Testis (tissue), 3 donors: ENCODE data around the gene BAZ1A. TPM values are rescaled to one million over a fixed set of nuclear protein-coding genes. Genes with fewer than 3 reads are reported as not detected.

Experiments used
- DNase-seq: peaks from one replicate; pipeline ENCODE4 v3.0.0-alpha.2; 2019
- H3K27ac ChIP-seq, 2 donors: fragments of 200-600 bp; sonication (generic); one replicate each; pipeline ENCODE4 v1.5.1; 2019
- H3K27me3 ChIP-seq: fragments of 200-600 bp; sonication (generic); one replicate; pipeline ENCODE4 v1.5.1; 2019
- H3K36me3 ChIP-seq: fragments of 200-600 bp; sonication (generic); one replicate; pipeline ENCODE4 v1.5.1; 2017; ENCODE audit warnings: low read depth; ENCODE audit errors: missing control alignments
- H3K4me1 ChIP-seq: fragments of 200-600 bp; sonication (generic); one replicate; pipeline ENCODE4 v1.5.1; 2019
- H3K4me3 ChIP-seq, 2 donors: fragments of 200-600 bp; sonication (generic); one replicate each; pipeline ENCODE4 v1.5.1; 2017 to 2019
- H3K9me3 ChIP-seq: fragments of 200-600 bp; sonication (generic); one replicate; pipeline ENCODE4 v1.5.1; 2017
- POLR2A ChIP-seq: fragments of 450-650 bp; IDR thresholded peaks from one replicate; pipeline ENCODE4 v1.6.1; 2017; ENCODE audit warnings: antibody characterized with exemption, mild to moderate bottlenecking, moderate library complexity
- WGBS, 2 donors: methylation state at CpG; one replicate each; pipeline ENCODE4 v1.1.5; 2018; 5-methylcytosine and 5-hydroxymethylcytosine counted together
- intact Hi-C: fragments of 100-400 bp; cut with DNase I; formaldehyde crosslinking; loops from one replicate; pipeline ENCODE4 v1.15.1; 2023; ENCODE audit warnings: low total_unique reads
- polyA plus RNA-seq: library from polyadenylated mRNA; stranded (reverse); fragments of 350-450 nt; fragmentation: Illumina TruSeq; extraction: RNeasy Lipid Tissue Mini Kit (QIAGEN cat#74804); gene quantifications from one replicate; pipeline ENCODE4 v1.2.3, GENCODE V29; 2014; ENCODE audit warnings: low read depth, low replicate concordance; ENCODE audit not compliant: insufficient read depth
- total RNA-seq, 2 donors: library from RNA; depleted of rRNA; stranded (reverse); fragments of >200 nt; gene quantifications; one replicate each; pipeline ENCODE4 v1.2.3, GENCODE V29; 2016
- TF ChIP-seq, protein P1 (sequence below), 3 experiments: fragments of 450-650 bp in 2 of 3; fragments of 200-600 bp in 1 of 3; sonication (generic) in 1 of 3; IDR thresholded peaks; one replicate each; pipeline ENCODE4 v1.5.1; 2016 to 2019; ENCODE audit warnings: antibody characterized with exemption in 3 of 3, mild to moderate bottlenecking in 2 of 3, moderate library complexity in 1 of 3

BAZ1A gene
- total and polyA plus RNA-seq, 3 donors from 2014 or later, result 33.9 to 78.2 (median 63.1) TPM

DNA sequence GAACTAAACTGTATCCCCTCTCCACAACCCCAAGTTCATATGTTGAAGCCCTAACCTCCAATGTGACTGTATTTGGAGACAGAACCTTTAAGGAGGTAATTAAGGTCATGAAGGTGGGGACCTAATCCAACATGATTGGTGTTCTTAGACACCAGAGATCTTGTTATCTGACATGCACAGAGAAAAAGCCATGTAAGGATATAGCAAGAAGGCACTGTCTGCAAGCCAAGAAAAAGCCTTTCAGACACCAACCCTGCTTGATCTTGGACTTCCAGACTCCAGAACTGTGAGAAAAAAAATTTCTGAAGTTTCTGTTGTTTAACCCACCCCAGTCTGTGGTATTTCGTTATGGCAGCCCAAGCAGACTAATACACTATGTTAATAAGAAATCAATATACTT, 98.5 kb downstream of the BAZ1A start:
- Histone ChIP-seq H3K4me3 (no peak overlapping the region), H3K27me3 (no peaks in the 10 kb centered on the region), H3K27ac (no peak overlapping the region), H3K4me1 (no peaks in the 10 kb centered on the region), H3K9me3 (no peaks in the 10 kb centered on the region), H3K36me3 (no peaks in the 10 kb centered on the region)
- DNase-seq, result no peak
- intact Hi-C loops, result no loop called here
- TF ChIP-seq POLR2A, result no peak
- TF ChIP-seq, protein P1, sequence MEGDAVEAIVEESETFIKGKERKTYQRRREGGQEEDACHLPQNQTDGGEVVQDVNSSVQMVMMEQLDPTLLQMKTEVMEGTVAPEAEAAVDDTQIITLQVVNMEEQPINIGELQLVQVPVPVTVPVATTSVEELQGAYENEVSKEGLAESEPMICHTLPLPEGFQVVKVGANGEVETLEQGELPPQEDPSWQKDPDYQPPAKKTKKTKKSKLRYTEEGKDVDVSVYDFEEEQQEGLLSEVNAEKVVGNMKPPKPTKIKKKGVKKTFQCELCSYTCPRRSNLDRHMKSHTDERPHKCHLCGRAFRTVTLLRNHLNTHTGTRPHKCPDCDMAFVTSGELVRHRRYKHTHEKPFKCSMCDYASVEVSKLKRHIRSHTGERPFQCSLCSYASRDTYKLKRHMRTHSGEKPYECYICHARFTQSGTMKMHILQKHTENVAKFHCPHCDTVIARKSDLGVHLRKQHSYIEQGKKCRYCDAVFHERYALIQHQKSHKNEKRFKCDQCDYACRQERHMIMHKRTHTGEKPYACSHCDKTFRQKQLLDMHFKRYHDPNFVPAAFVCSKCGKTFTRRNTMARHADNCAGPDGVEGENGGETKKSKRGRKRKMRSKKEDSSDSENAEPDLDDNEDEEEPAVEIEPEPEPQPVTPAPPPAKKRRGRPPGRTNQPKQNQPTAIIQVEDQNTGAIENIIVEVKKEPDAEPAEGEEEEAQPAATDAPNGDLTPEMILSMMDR (IDR thresholded peaks at IDR 0.05), result no peak
- 100% methylated on average over 1 of the region's 1 CpG for WGBS, 2 donors

DNA sequence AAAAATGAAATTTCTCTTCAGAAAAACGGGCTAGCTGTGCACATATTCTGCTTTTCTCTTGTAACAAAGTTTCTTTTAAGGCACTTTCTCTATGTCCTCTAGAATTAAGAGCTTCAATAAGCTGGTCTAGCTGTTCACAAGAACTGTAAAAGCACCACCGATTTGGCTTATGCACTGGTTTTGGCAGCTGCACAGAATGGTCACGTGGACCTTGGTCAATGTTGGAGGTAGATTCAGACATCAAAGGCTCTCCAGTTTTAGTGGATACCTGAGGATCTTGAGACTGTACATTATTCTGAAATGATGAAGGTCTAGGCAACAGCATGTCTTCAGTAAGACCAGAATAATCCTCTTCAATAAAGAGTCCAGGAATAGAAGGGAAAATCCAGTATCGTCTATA, 99.2 kb downstream of the BAZ1A start:
- no peaks in the 10 kb centered on the region for H3K27me3 ChIP-seq
- intact Hi-C loops, result no loop called here
- no peaks in the 10 kb centered on the region for H3K9me3 ChIP-seq
- no peak overlapping the region for H3K27ac ChIP-seq
- TF ChIP-seq POLR2A, result no peak
- TF ChIP-seq, protein P1 (IDR thresholded peaks at IDR 0.05), result no peak
- H3K4me3 ChIP-seq, result no peak overlapping the region
- no peaks in the 10 kb centered on the region for H3K36me3 ChIP-seq
- DNase-seq, result no peak
- 74 to 84% methylated on average over 4 of the region's 4 CpGs for WGBS, 2 donors
- no peaks in the 10 kb centered on the region for H3K4me1 ChIP-seq

DNA sequence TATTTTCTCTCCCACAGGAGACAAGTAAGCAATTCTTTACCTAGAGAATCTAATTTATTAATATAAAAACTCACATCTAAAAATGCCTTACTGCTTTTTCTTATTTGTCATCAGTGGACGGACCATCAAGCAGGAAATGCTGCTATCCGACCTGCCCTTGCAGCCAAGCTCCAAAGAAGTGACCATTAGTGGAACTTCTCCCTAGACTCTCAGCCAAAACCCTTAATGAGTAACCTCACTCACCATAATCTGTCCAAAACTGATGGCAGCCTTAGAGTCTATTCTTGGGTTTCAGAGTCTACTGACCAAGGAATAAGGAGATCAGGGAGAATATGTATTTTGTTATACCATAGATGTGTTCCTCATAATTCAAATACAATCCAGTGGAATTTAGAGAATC, 99.8 kb downstream of the BAZ1A start:
- TF ChIP-seq POLR2A, result no peak
- TF ChIP-seq, protein P1 (IDR thresholded peaks at IDR 0.05), result no peak
- intact Hi-C loops, result no loop called here
- Histone ChIP-seq H3K4me3 (no peak overlapping the region), H3K27me3 (no peaks in the 10 kb centered on the region), H3K36me3 (no peaks in the 10 kb centered on the region), H3K9me3 (no peaks in the 10 kb centered on the region), H3K4me1 (no peaks in the 10 kb centered on the region), H3K27ac (no peak overlapping the region)
- WGBS, 2 donors, result 83 to 97% methylated on average over 2 of the region's 2 CpGs
- no peak for DNase-seq

DNA sequence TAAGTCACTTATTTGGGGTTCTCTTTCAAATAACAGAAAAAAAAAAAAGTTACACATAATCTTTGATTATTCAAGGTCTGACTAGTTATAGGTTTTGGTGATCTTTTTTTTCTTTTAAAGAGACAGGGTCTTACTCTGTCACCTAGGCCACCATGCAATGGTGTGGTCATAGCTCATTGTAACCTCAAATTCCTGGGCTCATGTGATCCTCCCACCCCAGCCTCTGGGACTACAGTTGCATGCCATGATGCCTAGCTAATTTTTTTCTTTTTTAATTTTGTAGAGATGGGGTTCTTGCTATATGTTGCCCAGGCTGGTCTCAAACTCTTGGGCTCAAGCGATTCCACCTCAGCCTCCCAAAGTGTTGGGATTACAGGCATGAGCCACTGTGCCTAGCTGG, 104.3 kb downstream of the BAZ1A start:
- no peak overlapping the region for H3K4me3 ChIP-seq
- TF ChIP-seq, protein P1 (IDR thresholded peaks at IDR 0.05), result no peak
- TF ChIP-seq POLR2A, result no peak
- no peaks in the 10 kb centered on the region for H3K36me3 ChIP-seq
- WGBS, 2 donors, result 100% methylated on average over 1 of the region's 1 CpG
- no peak overlapping the region for H3K27ac ChIP-seq
- no peak for DNase-seq
- no peaks in the 10 kb centered on the region for H3K27me3 ChIP-seq
- no peaks in the 10 kb centered on the region for H3K4me1 ChIP-seq
- intact Hi-C loops, result no loop called here
- no peaks in the 10 kb centered on the region for H3K9me3 ChIP-seq

DNA sequence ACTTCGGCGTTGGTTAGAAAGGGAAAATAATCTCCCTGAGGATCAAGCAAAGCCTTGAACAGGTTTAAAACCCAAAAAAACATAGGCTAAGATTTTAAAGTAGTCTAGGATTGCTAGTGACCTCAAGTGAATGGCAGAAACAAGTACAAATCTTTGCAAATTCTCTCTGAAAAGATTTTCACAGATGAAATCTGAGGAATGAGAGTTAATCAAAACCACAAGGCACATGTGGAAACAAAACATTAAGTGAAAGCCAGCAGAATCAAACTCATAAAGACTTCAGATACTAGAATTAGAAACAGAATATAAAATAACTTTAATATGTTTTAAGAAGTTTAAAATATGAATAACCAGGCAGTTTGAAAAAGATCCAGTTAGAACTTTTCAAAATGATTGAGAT, 108.6 kb downstream of the BAZ1A start:
- Histone ChIP-seq H3K4me3 (no peak overlapping the region), H3K27me3 (no peaks in the 10 kb centered on the region), H3K4me1 (no peaks in the 10 kb centered on the region), H3K27ac (no peak overlapping the region), H3K9me3 (no peaks in the 10 kb centered on the region), H3K36me3 (no peaks in the 10 kb centered on the region)
- TF ChIP-seq, protein P1 (IDR thresholded peaks at IDR 0.05), result no peak
- TF ChIP-seq POLR2A, result no peak
- intact Hi-C loops, result no loop called here
- 77 to 80% methylated on average over 2 of the region's 2 CpGs for WGBS, 2 donors
- no peak for DNase-seq
